Activated T-helper 2 cell treated with anti-CD3 and anti-CD28 coated beads, Interferon-gamma antibody, Interleukin-2, Interleukin-4, amounts not matched to agents 10 μg/mL and 5 μg/mL and 100 μg/mL, durations not matched to agents 14 hours and 24 hours and 36 hours (primary cell): ENCODE results near the gene KRTAP10-1. TPM values are rescaled to one million over a fixed set of nuclear protein-coding genes. Genes with fewer than 3 reads are reported as not detected.
"Not testable (repeated sequence)": the region's sequence is repeated elsewhere in the genome, so short reads cannot be mapped to it uniquely, and the experiment has no call there.

Experiments used
- DNase-seq: peaks from one replicate; pipeline ENCODE4 v3.0.0; 2021; ENCODE audit warnings: low spot score
- H3K27ac Mint-ChIP-seq: one replicate; pipeline ENCODE4 v1.8.0; 2021; ENCODE audit warnings: mixed read lengths
- H3K27me3 Mint-ChIP-seq: one replicate; pipeline ENCODE4 v1.8.0; 2021; ENCODE audit warnings: low read depth, mixed read lengths
- H3K36me3 Mint-ChIP-seq: one replicate; pipeline ENCODE4 v1.8.0; 2021; ENCODE audit warnings: low read depth, mixed read lengths
- H3K4me1 Mint-ChIP-seq: one replicate; pipeline ENCODE4 v1.8.0; 2021; ENCODE audit warnings: low read depth, mixed read lengths
- H3K4me3 Mint-ChIP-seq: one replicate; pipeline ENCODE4 v1.8.0; 2021; ENCODE audit warnings: low read depth, mild to moderate bottlenecking, moderate library complexity, mixed read lengths
- H3K9me3 Mint-ChIP-seq: one replicate; pipeline ENCODE4 v1.8.0; 2021; ENCODE audit warnings: mixed read lengths
- intact Hi-C: fragments of 100-400 bp; cut with micrococcal nuclease; formaldehyde crosslinking; loops from one replicate; pipeline ENCODE4 v1.15.1; 2023
- total RNA-seq: library from RNA; stranded (reverse); gene quantifications from 2 replicates; pipeline ENCODE4 v1.2.3, GENCODE V29; 2022

KRTAP10-1 gene
- total RNA-seq, 1 donor from 2014 or later = not detected

GRCh38 chr21:44550285-44550684, 10.3 kb upstream of the KRTAP10-1 start:
- H3K27ac Mint-ChIP-seq, H3K27me3 Mint-ChIP-seq, H3K4me3 Mint-ChIP-seq, intact Hi-C loops, DNase-seq: not testable (repeated sequence)
- H3K4me1 Mint-ChIP-seq = peaks cover 10% of the 10 kb centered on the region
- peaks cover 20% of the 10 kb centered on the region for H3K36me3 Mint-ChIP-seq
- H3K9me3 Mint-ChIP-seq = peaks cover 26% of the 10 kb centered on the region

- Mint-ChIP-seq H3K27ac (no peak overlapping the region), H3K4me1 (peaks cover 10% of the 10 kb centered on the region), H3K36me3 (peaks cover 20% of the 10 kb centered on the region), H3K9me3 (peaks cover 26% of the 10 kb centered on the region), H3K4me3 (no peak overlapping the region), H3K27me3 (peaks cover 5% of the 10 kb centered on the region)
- no peak for DNase-seq
- intact Hi-C loops = no loop called here
Measured at GRCh38 chr21:44549525-44550211, 9.7 kb upstream of the KRTAP10-1 start.

GRCh38 chr21:44548922-44549321, 8.9 kb upstream of the KRTAP10-1 start:
- Mint-ChIP-seq H3K27ac (no peak overlapping the region), H3K27me3 (peaks cover 5% of the 10 kb centered on the region), H3K36me3 (peaks cover 20% of the 10 kb centered on the region), H3K9me3 (peaks cover 26% of the 10 kb centered on the region), H3K4me1 (peaks cover 10% of the 10 kb centered on the region), H3K4me3 (no peak overlapping the region)
- intact Hi-C loops = no loop called here
- DNase-seq = no peak

- H3K9me3 Mint-ChIP-seq = peaks cover 26% of the 10 kb centered on the region
- intact Hi-C loops = no loop called here
- peaks cover 5% of the 10 kb centered on the region for H3K27me3 Mint-ChIP-seq
- no peak for DNase-seq
- peaks cover 10% of the 10 kb centered on the region for H3K4me1 Mint-ChIP-seq
- H3K36me3 Mint-ChIP-seq = peaks cover 20% of the 10 kb centered on the region
- H3K27ac Mint-ChIP-seq = no peak overlapping the region
- H3K4me3 Mint-ChIP-seq = no peak overlapping the region
Measured at GRCh38 chr21:44548381-44548780, 8.4 kb upstream of the KRTAP10-1 start.

GRCh38 chr21:44547656-44548331, 7.8 kb upstream of the KRTAP10-1 start:
- Mint-ChIP-seq H3K27ac (no peak overlapping the region), H3K9me3 (peaks cover 26% of the 10 kb centered on the region), H3K4me1 (peaks cover 10% of the 10 kb centered on the region), H3K36me3 (peaks cover 20% of the 10 kb centered on the region), H3K4me3 (no peak overlapping the region), H3K27me3 (peaks cover 2% of the 10 kb centered on the region)
- DNase-seq = no peak
- intact Hi-C loops = no loop called here

- H3K27me3 Mint-ChIP-seq = peaks cover 2% of the 10 kb centered on the region
- H3K27ac Mint-ChIP-seq = no peak overlapping the region
- peaks cover 10% of the 10 kb centered on the region for H3K4me1 Mint-ChIP-seq
- DNase-seq = no peak
- peaks cover 20% of the 10 kb centered on the region for H3K36me3 Mint-ChIP-seq
- intact Hi-C loops = no loop called here
- no peak overlapping the region for H3K4me3 Mint-ChIP-seq
- H3K9me3 Mint-ChIP-seq = peaks cover 26% of the 10 kb centered on the region
Measured at GRCh38 chr21:44544566-44544965, 4.6 kb upstream of the KRTAP10-1 start.

- Mint-ChIP-seq H3K4me3 (no peak overlapping the region), H3K9me3 (peaks cover 19% of the 10 kb centered on the region), H3K36me3 (peaks cover 17% of the 10 kb centered on the region), H3K4me1 (peaks cover 7% of the 10 kb centered on the region), H3K27me3 (peaks cover 2% of the 10 kb centered on the region), H3K27ac (no peak overlapping the region)
- intact Hi-C loops = no loop called here
- no peak for DNase-seq
Measured at GRCh38 chr21:44542716-44543115, 2.7 kb upstream of the KRTAP10-1 start.

- H3K36me3 Mint-ChIP-seq = peaks cover 4% of the 10 kb centered on the region
- intact Hi-C loops = no loop called here
- no peak for DNase-seq
- no peak overlapping the region for H3K27ac Mint-ChIP-seq
- no peaks in the 10 kb centered on the region for H3K4me1 Mint-ChIP-seq
- peaks cover 6% of the 10 kb centered on the region for H3K9me3 Mint-ChIP-seq
- H3K27me3 Mint-ChIP-seq = peaks cover 2% of the 10 kb centered on the region
- H3K4me3 Mint-ChIP-seq = no peak overlapping the region
Measured at GRCh38 chr21:44540741-44541288, 820 bp upstream of the KRTAP10-1 start.

- no peaks in the 10 kb centered on the region for H3K27me3 Mint-ChIP-seq
- DNase-seq = no peak
- no peak overlapping the region for H3K27ac Mint-ChIP-seq
- H3K4me3 Mint-ChIP-seq = no peak overlapping the region
- intact Hi-C loops = no loop called here
- no peaks in the 10 kb centered on the region for H3K9me3 Mint-ChIP-seq
- H3K4me1 Mint-ChIP-seq = no peaks in the 10 kb centered on the region
- no peaks in the 10 kb centered on the region for H3K36me3 Mint-ChIP-seq
Measured at GRCh38 chr21:44539046-44539445, 949 bp downstream of the KRTAP10-1 start.

- no peaks in the 10 kb centered on the region for H3K4me1 Mint-ChIP-seq
- DNase-seq = no peak
- intact Hi-C loops = no loop called here
- H3K9me3 Mint-ChIP-seq = no peaks in the 10 kb centered on the region
- no peaks in the 10 kb centered on the region for H3K36me3 Mint-ChIP-seq
- H3K4me3 Mint-ChIP-seq = no peak overlapping the region
- no peaks in the 10 kb centered on the region for H3K27me3 Mint-ChIP-seq
- no peak overlapping the region for H3K27ac Mint-ChIP-seq
Measured at GRCh38 chr21:44537930-44538911, 1.8 kb downstream of the KRTAP10-1 start.

- intact Hi-C loops = no loop called here
- no peaks in the 10 kb centered on the region for H3K27me3 Mint-ChIP-seq
- no peak overlapping the region for H3K27ac Mint-ChIP-seq
- no peak for DNase-seq
- no peaks in the 10 kb centered on the region for H3K4me1 Mint-ChIP-seq
- no peaks in the 10 kb centered on the region for H3K9me3 Mint-ChIP-seq
- no peak overlapping the region for H3K4me3 Mint-ChIP-seq
- H3K36me3 Mint-ChIP-seq = no peaks in the 10 kb centered on the region
Measured at GRCh38 chr21:44535963-44536362, 4.0 kb downstream of the KRTAP10-1 start.

GRCh38 chr21:44534688-44535087, 5.3 kb downstream of the KRTAP10-1 start:
- H3K27me3 Mint-ChIP-seq = no peaks in the 10 kb centered on the region
- H3K27ac Mint-ChIP-seq = no peak overlapping the region
- no peaks in the 10 kb centered on the region for H3K36me3 Mint-ChIP-seq
- H3K4me3 Mint-ChIP-seq = no peak overlapping the region
- no peaks in the 10 kb centered on the region for H3K4me1 Mint-ChIP-seq
- DNase-seq = no peak
- intact Hi-C loops = no loop called here
- no peaks in the 10 kb centered on the region for H3K9me3 Mint-ChIP-seq
